ENCODE results near the gene ACE2. TPM values are rescaled to one million over a fixed set of nuclear protein-coding genes. Genes with fewer than 3 reads are reported as not detected.

Gene ACE2
- total RNA-seq, 1 experiment from 2014 or later = not detected

DNA sequence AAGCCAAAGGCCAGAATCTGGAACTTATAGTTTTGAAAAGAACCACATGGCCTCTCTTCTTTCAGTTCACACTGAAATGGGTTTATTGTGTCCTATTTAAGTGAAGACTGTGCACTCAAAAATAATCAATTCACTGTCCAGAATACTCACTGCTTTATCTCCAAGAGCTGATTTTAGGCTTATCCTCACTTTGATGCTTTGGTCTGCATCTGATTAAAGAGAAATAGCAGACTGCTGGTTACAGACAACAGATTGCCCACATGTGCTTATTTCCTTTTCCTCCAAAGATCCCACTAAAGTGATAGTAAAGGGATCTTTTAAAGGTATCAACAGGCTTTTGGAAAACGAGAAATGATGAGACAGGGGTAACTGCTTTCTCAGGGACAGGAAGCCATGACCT lies 30.6 kb downstream of the ACE2 start:
- H3K4ac ChIP-seq (ENCODE audit: low read depth, low read length) = no peak overlapping the region
- H3K18ac ChIP-seq (ENCODE audit: insufficient read length, low read depth, low read length) = no peak overlapping the region
- H3K79me1 ChIP-seq (ENCODE audit: insufficient read depth, low read depth, low read length, poor library complexity, severe bottlenecking) = no peaks in the 10 kb centered on the region
- no peaks in the 10 kb centered on the region for H3K27me3 ChIP-seq (ENCODE audit: insufficient read depth, low read length)
- H2BK20ac ChIP-seq (ENCODE audit: low read depth, low read length, poor library complexity, severe bottlenecking) = no peak overlapping the region
- H3K23ac ChIP-seq (ENCODE audit: insufficient read length, low read depth, low read length) = no peak overlapping the region
- no peaks in the 10 kb centered on the region for H3K9me3 ChIP-seq (ENCODE audit: control insufficient read depth, low read depth, low read length)
- H2AFZ ChIP-seq (ENCODE audit: low read length) = peak overlapping the region; percentile 89
- H3K14ac ChIP-seq (ENCODE audit: insufficient read depth, low read length) = no peak overlapping the region
- no peak overlapping the region for H4K8ac ChIP-seq (replicated peaks; ENCODE audit: insufficient read length, low read depth, low read length)
- H2BK120ac ChIP-seq (ENCODE audit: low read depth, low read length, poor library complexity, severe bottlenecking) = no peak overlapping the region
- no peak overlapping the region for H3K27ac ChIP-seq (ENCODE audit: insufficient read length, low read depth, low read length)
- no peak overlapping the region for H3K9ac ChIP-seq (ENCODE audit: extremely low read depth, insufficient read length, low read length)
- DNase-seq = no peak
- H3K4me2 ChIP-seq (ENCODE audit: insufficient read depth, insufficient read length, low read length) = no peak overlapping the region
- peaks cover 2% of the 10 kb centered on the region; the same call in 1 of the 2 replicates for H3K27me3 Mint-ChIP-seq (ENCODE audit: low read depth)
- no peak overlapping the region for H3T11ph ChIP-seq (ENCODE audit: low read length)
- no peaks in the 10 kb centered on the region for H3K9me3 Mint-ChIP-seq
- no CpG with 5 or more reads among the region's 1 CpG for WGBS (ENCODE audit: extremely low coverage, insufficient read length, low lambda C conversion rate)
- H4K20me1 ChIP-seq (ENCODE audit: control insufficient read depth, insufficient read depth, insufficient read length) = no peaks in the 10 kb centered on the region
- H4K5ac ChIP-seq (ENCODE audit: insufficient read length, low read depth, low read length) = no peak overlapping the region
- no peaks in the 10 kb centered on the region for H3K36me3 Mint-ChIP-seq (ENCODE audit: insufficient read depth in 1 of 3, low read depth in 3 of 3)
- H3K27ac Mint-ChIP-seq = no peak overlapping the region; a peak in 2 of 7 replicates
- no peak overlapping the region for H2BK15ac ChIP-seq (ENCODE audit: low read depth, low read length)
- H3K23me2 ChIP-seq (ENCODE audit: insufficient read length, low read depth, low read length, poor library complexity, severe bottlenecking) = no peaks in the 10 kb centered on the region
- H3K79me2 ChIP-seq (ENCODE audit: insufficient read depth, low read length) = no peaks in the 10 kb centered on the region
- no peak overlapping the region for H2BK12ac ChIP-seq (ENCODE audit: insufficient read length, low read depth, low read length)
- TF ChIP-seq, protein P1, sequence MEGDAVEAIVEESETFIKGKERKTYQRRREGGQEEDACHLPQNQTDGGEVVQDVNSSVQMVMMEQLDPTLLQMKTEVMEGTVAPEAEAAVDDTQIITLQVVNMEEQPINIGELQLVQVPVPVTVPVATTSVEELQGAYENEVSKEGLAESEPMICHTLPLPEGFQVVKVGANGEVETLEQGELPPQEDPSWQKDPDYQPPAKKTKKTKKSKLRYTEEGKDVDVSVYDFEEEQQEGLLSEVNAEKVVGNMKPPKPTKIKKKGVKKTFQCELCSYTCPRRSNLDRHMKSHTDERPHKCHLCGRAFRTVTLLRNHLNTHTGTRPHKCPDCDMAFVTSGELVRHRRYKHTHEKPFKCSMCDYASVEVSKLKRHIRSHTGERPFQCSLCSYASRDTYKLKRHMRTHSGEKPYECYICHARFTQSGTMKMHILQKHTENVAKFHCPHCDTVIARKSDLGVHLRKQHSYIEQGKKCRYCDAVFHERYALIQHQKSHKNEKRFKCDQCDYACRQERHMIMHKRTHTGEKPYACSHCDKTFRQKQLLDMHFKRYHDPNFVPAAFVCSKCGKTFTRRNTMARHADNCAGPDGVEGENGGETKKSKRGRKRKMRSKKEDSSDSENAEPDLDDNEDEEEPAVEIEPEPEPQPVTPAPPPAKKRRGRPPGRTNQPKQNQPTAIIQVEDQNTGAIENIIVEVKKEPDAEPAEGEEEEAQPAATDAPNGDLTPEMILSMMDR (conservative IDR thresholded peaks at IDR 0.05) = no peak
- no peaks in the 10 kb centered on the region for H3K4me1 ChIP-seq (ENCODE audit: insufficient read depth, low read length)
- no peak overlapping the region for H3K56ac ChIP-seq (ENCODE audit: insufficient read length, low read depth, low read length)
- no peak overlapping the region for H3K4me3 Mint-ChIP-seq
- H2BK5ac ChIP-seq (ENCODE audit: insufficient read length, low read length) = no peak overlapping the region
- no peak overlapping the region for H4K91ac ChIP-seq (ENCODE audit: insufficient read length, low read depth, low read length)
- no peak overlapping the region for H2AK5ac ChIP-seq (ENCODE audit: insufficient read length, low read length)
- peaks cover 32 to 39% of the 10 kb centered on the region in 2 experiments for H3K4me1 Mint-ChIP-seq

All from H9 (cell line).